ENCODE results near the gene WEE1. TPM values are rescaled to one million over a fixed set of nuclear protein-coding genes. Genes with fewer than 3 reads are reported as not detected.

WEE1 gene
- polyA plus RNA-seq, 2 of the 4 experiments (the other 2 are of a cell fraction), result 18.6 to 41.3 TPM

DNA sequence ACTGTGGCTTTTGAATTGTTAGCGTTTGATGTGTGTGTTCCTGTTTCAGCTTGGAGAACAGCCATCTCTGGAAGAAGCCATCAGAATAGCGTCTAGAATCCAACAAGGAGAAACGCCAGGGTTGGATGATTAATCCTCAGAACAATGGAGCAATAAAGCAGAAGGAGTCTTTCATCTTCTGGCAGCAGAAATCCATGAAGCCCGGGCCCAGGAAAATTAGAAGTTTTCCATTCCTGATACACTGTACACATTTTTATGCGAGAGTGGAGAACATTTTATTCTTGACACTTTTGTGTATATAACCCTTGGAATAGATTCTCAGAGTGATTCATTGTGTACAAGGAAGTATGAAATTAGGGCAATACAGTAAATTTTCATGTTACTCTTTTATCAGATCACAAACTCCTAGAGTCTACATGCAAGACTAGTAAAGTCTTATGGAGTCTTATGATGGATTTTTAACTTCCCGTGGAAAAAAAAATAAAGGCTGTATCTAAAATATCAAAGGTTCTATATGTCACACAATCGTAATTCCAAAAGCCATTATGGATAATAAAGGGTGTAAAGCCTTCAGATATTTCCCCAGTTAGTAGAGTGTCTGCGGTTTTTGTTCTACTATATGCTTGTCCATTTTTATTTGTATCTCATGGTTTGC lies 45.9 kb upstream of the WEE1 start:
- Histone ChIP-seq H3K27ac (peak overlapping the region; percentile 69 to 81), H3K4me2 (peak overlapping the region; percentile 73), H3K9me3 (no peaks in the 10 kb centered on the region), H3K4me1 (peaks cover 42% of the 10 kb centered on the region), H3K4me3 (no peak overlapping the region)
- ChIA-PET CTCF (interaction anchor here (1.3 to 2.7 kb wide), 2 partner anchors 20 to 86 kb away, joined by 5 to 15 read pairs; no protein-coding TSS in a partner anchor), POLR2A (interaction anchor here (0.7 kb wide), 1 partner anchor 46 kb away, joined by 3 read pairs; the partner anchor contains the start of gene WEE1)
- ATAC-seq, result peak; percentile 54 to 60; a peak in 4 of 6 replicates
- WGBS (ENCODE audit: missing lambda C conversion rate), result 9% methylated on average over 8 of the region's 8 CpGs
- FAIRE-seq, result no peak
- DNase-seq (ENCODE audit: low read depth in 1 of 2, low spot score in 1 of 2), result peak in 1 of 2 experiments; percentile 39
- no peak for TF ChIP-seq RARB (CRISPR knock-in tag; IDR thresholded peaks at IDR 0.05)
- TF ChIP-seq HOXA7 (CRISPR knock-in tag; IDR thresholded peaks at IDR 0.05), result no peak
- peak; percentile 24; the same call in 1 of the 2 replicates for TF ChIP-seq GATA3 (IDR thresholded peaks at IDR 0.05; ENCODE audit: borderline replicate concordance)
- TF ChIP-seq MAZ (IDR thresholded peaks at IDR 0.05; ENCODE audit: borderline replicate concordance, low read depth, low read length), result no peak
- no peak for TF ChIP-seq EHF (CRISPR knock-in tag; IDR thresholded peaks at IDR 0.05)
- no peak for TF ChIP-seq MYC (IDR thresholded peaks at IDR 0.05; ENCODE audit: borderline replicate concordance, low read length)
- no peak for TF ChIP-seq ZFP36 (IDR thresholded peaks at IDR 0.05; ENCODE audit: borderline replicate concordance, partially characterized antibody)

DNA sequence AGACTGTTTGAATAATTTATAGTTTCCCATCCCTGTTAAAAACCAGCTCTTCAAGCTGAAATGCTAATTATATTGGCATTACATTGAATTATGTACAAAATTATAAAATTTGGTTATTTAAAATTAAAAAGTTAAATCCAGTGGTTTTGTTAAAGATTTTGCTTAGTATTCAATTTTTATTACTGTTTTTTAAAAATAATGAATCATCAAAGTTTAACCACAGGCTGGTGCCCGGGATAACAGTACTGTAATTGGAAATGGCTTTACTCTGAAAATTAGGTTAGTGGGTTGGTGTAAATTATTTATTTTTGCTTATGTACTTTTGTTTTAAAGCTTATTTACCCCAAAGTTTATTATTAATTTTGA lies 45.4 kb upstream of the WEE1 start:
- ATAC-seq (no peak), FAIRE-seq (no peak), DNase-seq (ENCODE audit: low read depth in 1 of 2, low spot score in 1 of 2) (no peak)
- WGBS (ENCODE audit: missing lambda C conversion rate), result 85% methylated on average over 1 of the region's 1 CpG
- ChIA-PET CTCF (interaction anchor here (1.1 to 2.7 kb wide), 3 partner anchors 21 to 85 kb away, joined by 3 to 15 read pairs (median 5); no protein-coding TSS in a partner anchor), POLR2A (interaction anchor here (0.7 kb wide), 1 partner anchor 45 kb away, joined by 3 read pairs; the partner anchor contains the start of gene WEE1)
- H3K9me3 ChIP-seq, result no peaks in the 10 kb centered on the region
- H3K4me1 ChIP-seq, result peaks cover 42% of the 10 kb centered on the region
- H3K27ac ChIP-seq, result peak overlapping the region; percentile 69 to 81; a peak in 5 of 6 replicates
- H3K4me3 ChIP-seq, result no peak overlapping the region
- peak overlapping the region; percentile 73 for H3K4me2 ChIP-seq
- no peak for TF ChIP-seq NFE2L2 (conservative IDR thresholded peaks at IDR 0.05; ENCODE audit: low read length)
- peak; percentile 45 for TF ChIP-seq MAFK (IDR thresholded peaks at IDR 0.05; ENCODE audit: partially characterized antibody)
- no peak for TF ChIP-seq KDM5A (IDR thresholded peaks at IDR 0.05)
- no peak for TF ChIP-seq CBX8 (IDR thresholded peaks at IDR 0.05)

DNA sequence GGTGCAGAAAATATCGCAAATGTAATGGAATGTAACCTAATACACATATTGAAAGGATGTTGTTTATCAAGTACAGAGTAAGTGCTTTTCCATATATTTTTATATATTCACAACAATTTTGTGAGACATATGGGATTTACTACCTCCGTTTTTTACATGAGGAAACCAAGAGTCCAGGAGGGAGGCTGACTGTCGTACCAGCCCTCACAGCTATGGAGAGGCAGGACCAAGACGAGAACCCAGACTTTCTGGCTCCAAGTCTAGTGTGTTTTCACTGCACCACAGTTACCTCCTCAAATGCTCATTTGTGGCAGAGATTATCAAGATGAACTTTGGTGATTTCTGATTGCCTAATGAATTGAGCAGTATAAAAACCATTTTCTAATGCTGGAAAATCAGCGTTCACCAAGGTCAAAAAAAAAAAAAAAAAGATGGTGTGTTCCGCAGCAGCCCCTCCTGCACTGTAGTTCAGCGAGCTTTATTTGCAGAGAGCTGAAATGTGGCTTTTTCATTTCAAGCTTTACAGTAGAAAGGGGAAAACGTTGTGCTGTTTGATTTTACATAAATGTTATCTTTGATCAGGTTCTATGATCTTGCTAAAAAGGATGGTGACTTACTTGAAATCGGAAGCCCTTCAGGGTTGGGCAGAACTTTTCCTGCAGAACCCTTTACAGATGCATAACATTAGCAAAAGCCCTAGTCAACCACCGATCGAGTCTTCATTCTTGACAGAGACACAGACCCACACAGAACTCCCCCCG lies 44.7 kb upstream of the WEE1 start:
- POLR2A ChIA-PET, result interaction anchor here (0.7 to 1.0 kb wide), 2 partner anchors 45 to 68 kb away, joined by 3 read pairs; partner anchors contain the start of genes WEE1 and ZNF143
- CTCF ChIA-PET, result interaction anchor here (1.1 to 2.7 kb wide), 4 partner anchors 10 to 84 kb away, joined by 3 to 15 read pairs (median 6); no protein-coding TSS in a partner anchor
- 62% methylated on average over 12 of the region's 12 CpGs for WGBS (ENCODE audit: missing lambda C conversion rate)
- no peak for TF ChIP-seq POLR2A (IDR thresholded peaks at IDR 0.05; ENCODE audit: low read length)
- no peak for TF ChIP-seq SREBF2 (IDR thresholded peaks at IDR 0.05)
- no peak for TF ChIP-seq ZC3H11A (IDR thresholded peaks at IDR 0.05)
- TF ChIP-seq, protein P1, sequence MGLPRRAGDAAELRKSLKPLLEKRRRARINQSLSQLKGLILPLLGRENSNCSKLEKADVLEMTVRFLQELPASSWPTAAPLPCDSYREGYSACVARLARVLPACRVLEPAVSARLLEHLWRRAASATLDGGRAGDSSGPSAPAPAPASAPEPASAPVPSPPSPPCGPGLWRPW (IDR thresholded peaks at IDR 0.05), result no peak
- no peak for TF ChIP-seq ZFP36 (IDR thresholded peaks at IDR 0.05; ENCODE audit: borderline replicate concordance, partially characterized antibody)
- TF ChIP-seq HOXA7 (CRISPR knock-in tag; IDR thresholded peaks at IDR 0.05), result no peak
- Histone ChIP-seq H3K4me3 (no peak overlapping the region), H3K27ac (peak overlapping the region; percentile 65 to 81), H3K4me1 (peaks cover 42% of the 10 kb centered on the region), H3K4me2 (peak overlapping the region; percentile 73), H3K9me3 (no peaks in the 10 kb centered on the region)
- ATAC-seq, result no peak
- FAIRE-seq, result no peak
- DNase-seq (ENCODE audit: low read depth in 1 of 2, low spot score in 1 of 2), result no peak

DNA sequence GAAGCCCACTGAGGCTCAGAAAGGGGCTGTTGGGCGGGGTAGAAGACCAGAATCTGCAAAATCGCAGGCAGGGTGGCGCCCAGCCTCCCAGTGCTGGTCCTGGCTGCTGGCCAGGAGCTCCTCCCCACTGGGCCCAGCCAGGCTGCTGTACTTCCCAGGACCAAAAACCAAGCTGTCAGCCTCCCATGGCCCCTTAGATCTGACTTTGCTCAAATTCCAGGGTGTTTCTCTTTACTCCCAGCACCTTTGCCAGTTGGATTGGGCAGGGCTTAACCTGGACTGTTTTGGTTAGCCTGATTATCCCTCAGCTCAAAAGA lies 44.2 kb upstream of the WEE1 start:
- Histone ChIP-seq H3K27ac (peak overlapping the region; percentile 65 to 81), H3K4me2 (peak overlapping the region; percentile 52), H3K4me1 (peaks cover 42% of the 10 kb centered on the region), H3K4me3 (no peak overlapping the region), H3K9me3 (no peaks in the 10 kb centered on the region)
- FAIRE-seq, result no peak
- ChIA-PET CTCF (interaction anchor here (0.8 to 2.7 kb wide), 4 partner anchors 9 to 74 kb away, joined by 3 to 15 read pairs (median 5); no protein-coding TSS in a partner anchor), POLR2A (interaction anchor here (1.0 kb wide), 1 partner anchor 69 kb away, joined by 3 read pairs; the partner anchor contains the start of gene ZNF143)
- no peak for TF ChIP-seq PHF8 (IDR thresholded peaks at IDR 0.05; ENCODE audit: borderline replicate concordance, low read depth)
- no peak for TF ChIP-seq BHLHE40 (IDR thresholded peaks at IDR 0.05; ENCODE audit: low read depth, low read length)
- no peak for TF ChIP-seq RNF2 (IDR thresholded peaks at IDR 0.05; ENCODE audit: borderline replicate concordance, low read depth)
- no peak for TF ChIP-seq HEYL (CRISPR knock-in tag; IDR thresholded peaks at IDR 0.05)
- TF ChIP-seq MAFK (IDR thresholded peaks at IDR 0.05; ENCODE audit: partially characterized antibody), result no peak
- TF ChIP-seq EHMT2 (IDR thresholded peaks at IDR 0.05; ENCODE audit: low read depth), result no peak
- TF ChIP-seq, protein P1 (IDR thresholded peaks at IDR 0.05), result no peak
- no peak for TF ChIP-seq POLR2A (IDR thresholded peaks at IDR 0.05; ENCODE audit: low read length)
- TF ChIP-seq, protein P2, sequence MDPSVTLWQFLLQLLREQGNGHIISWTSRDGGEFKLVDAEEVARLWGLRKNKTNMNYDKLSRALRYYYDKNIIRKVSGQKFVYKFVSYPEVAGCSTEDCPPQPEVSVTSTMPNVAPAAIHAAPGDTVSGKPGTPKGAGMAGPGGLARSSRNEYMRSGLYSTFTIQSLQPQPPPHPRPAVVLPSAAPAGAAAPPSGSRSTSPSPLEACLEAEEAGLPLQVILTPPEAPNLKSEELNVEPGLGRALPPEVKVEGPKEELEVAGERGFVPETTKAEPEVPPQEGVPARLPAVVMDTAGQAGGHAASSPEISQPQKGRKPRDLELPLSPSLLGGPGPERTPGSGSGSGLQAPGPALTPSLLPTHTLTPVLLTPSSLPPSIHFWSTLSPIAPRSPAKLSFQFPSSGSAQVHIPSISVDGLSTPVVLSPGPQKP (IDR thresholded peaks at IDR 0.05; ENCODE audit: low read depth, low read length), result no peak
- no peak for TF ChIP-seq RAD21 (conservative IDR thresholded peaks at IDR 0.05 in 1 of 2, IDR thresholded peaks at IDR 0.05 in 1 of 2)
- no peak for TF ChIP-seq RCOR1 (IDR thresholded peaks at IDR 0.05; ENCODE audit: low read depth, low read length)
- TF ChIP-seq GATA3 (IDR thresholded peaks at IDR 0.05; ENCODE audit: borderline replicate concordance), result no peak
- no peak for TF ChIP-seq FOSL2 (IDR thresholded peaks at IDR 0.05)
- no peak for TF ChIP-seq FOSL2 (CRISPR knock-in tag; IDR thresholded peaks at IDR 0.05)
- no peak for TF ChIP-seq EHF (CRISPR knock-in tag; IDR thresholded peaks at IDR 0.05)
- no peak for TF ChIP-seq ESRRA (IDR thresholded peaks at IDR 0.05; ENCODE audit: borderline replicate concordance, low read length)
- peak in 1 of 2 experiments; percentile 43; a peak in 3 of 6 replicates for ATAC-seq
- 56% methylated on average over 3 of the region's 3 CpGs for WGBS (ENCODE audit: missing lambda C conversion rate)
- no peak for DNase-seq (ENCODE audit: low read depth in 1 of 2, low spot score in 1 of 2)
